ENCODE results near the gene FA2H. TPM values are rescaled to one million over a fixed set of nuclear protein-coding genes. Genes with fewer than 3 reads are reported as not detected.

The FA2H gene
- total and polyA plus RNA-seq, 2 of the 13 experiments (the other 11 are each of a cell fraction or from before 2014, with no cell fraction given), result 0.20 TPM; not detected in 1

DNA sequence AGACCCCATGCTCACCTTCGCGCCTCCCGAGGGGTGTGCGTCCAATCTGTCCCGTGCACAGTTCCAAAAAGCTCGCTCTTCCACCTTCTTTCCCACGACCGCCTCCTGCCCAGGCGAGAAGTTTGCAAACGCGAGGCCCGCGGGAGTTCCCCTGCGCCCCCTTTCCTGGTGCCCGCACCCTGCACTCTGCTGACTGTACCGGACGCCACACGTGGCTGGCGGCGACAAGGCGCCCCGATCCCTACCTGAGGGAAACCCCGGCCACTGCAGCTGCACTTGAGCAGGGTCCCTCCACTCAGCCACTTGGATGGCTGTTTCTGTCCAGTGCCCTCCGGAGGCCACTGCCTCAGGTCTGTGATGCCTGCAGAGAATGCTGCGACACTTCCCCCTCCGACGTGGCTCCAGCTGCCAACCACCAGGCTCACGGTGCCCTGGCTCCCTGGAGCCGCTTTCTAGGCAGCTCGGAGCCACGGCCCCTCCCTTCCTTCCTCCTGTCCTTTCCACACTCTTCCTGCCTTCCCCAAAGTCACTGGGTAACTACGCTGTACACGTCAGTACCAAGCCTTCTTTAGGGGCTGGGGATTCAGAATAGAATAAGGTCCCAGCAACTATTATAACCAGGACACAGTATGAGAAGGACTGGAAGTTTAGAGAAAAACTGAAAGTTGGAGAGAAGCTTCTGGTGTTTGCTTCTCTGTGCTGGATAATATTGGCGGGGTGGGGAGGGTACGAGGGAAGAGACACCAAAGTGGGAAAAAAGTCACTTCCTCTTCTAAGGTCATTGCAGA lies 74.0 kb downstream of the FA2H start, which contains the start of gene MLKL (continued):
- TF ChIP-seq, protein P1, sequence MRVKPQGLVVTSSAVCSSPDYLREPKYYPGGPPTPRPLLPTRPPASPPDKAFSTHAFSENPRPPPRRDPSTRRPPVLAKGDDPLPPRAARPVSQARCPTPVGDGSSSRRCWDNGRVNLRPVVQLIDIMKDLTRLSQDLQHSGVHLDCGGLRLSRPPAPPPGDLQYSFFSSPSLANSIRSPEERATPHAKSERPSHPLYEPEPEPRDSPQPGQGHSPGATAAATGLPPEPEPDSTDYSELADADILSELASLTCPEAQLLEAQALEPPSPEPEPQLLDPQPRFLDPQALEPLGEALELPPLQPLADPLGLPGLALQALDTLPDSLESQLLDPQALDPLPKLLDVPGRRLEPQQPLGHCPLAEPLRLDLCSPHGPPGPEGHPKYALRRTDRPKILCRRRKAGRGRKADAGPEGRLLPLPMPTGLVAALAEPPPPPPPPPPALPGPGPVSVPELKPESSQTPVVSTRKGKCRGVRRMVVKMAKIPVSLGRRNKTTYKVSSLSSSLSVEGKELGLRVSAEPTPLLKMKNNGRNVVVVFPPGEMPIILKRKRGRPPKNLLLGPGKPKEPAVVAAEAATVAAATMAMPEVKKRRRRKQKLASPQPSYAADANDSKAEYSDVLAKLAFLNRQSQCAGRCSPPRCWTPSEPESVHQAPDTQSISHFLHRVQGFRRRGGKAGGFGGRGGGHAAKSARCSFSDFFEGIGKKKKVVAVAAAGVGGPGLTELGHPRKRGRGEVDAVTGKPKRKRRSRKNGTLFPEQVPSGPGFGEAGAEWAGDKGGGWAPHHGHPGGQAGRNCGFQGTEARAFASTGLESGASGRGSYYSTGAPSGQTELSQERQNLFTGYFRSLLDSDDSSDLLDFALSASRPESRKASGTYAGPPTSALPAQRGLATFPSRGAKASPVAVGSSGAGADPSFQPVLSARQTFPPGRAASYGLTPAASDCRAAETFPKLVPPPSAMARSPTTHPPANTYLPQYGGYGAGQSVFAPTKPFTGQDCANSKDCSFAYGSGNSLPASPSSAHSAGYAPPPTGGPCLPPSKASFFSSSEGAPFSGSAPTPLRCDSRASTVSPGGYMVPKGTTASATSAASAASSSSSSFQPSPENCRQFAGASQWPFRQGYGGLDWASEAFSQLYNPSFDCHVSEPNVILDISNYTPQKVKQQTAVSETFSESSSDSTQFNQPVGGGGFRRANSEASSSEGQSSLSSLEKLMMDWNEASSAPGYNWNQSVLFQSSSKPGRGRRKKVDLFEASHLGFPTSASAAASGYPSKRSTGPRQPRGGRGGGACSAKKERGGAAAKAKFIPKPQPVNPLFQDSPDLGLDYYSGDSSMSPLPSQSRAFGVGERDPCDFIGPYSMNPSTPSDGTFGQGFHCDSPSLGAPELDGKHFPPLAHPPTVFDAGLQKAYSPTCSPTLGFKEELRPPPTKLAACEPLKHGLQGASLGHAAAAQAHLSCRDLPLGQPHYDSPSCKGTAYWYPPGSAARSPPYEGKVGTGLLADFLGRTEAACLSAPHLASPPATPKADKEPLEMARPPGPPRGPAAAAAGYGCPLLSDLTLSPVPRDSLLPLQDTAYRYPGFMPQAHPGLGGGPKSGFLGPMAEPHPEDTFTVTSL (CRISPR knock-in tag; IDR thresholded peaks at IDR 0.05; ENCODE audit: borderline replicate concordance), result peak; percentile 46; the same call in 1 of the 2 replicates
- TF ChIP-seq MEF2D (CRISPR knock-in tag; IDR thresholded peaks at IDR 0.05) (peak; percentile 57; the same call in 1 of the 2 replicates), KLF16 (CRISPR knock-in tag; IDR thresholded peaks at IDR 0.05) (peak; percentile 40 to 70; a peak in 2 of 4 replicates), ZNF160 (CRISPR knock-in tag; IDR thresholded peaks at IDR 0.05) (no peak; the same call in 1 of the 2 replicates), ZNF761 (CRISPR knock-in tag; conservative IDR thresholded peaks at IDR 0.05) (peak; percentile 64; the same call in 1 of the 2 replicates), THAP11 (CRISPR knock-in tag; IDR thresholded peaks at IDR 0.05) (peak; percentile 76), MEIS2 (CRISPR knock-in tag; IDR thresholded peaks at IDR 0.05) (peak; percentile 60; the same call in 1 of the 2 replicates), CREM (IDR thresholded peaks at IDR 0.05) (peak; percentile 71), CREM (CRISPR knock-in tag; IDR thresholded peaks at IDR 0.05) (peak; percentile 26; the same call in 1 of the 2 replicates), RFXANK (CRISPR knock-in tag; IDR thresholded peaks at IDR 0.05) (no peak)
- TF ChIP-seq, protein P2, sequence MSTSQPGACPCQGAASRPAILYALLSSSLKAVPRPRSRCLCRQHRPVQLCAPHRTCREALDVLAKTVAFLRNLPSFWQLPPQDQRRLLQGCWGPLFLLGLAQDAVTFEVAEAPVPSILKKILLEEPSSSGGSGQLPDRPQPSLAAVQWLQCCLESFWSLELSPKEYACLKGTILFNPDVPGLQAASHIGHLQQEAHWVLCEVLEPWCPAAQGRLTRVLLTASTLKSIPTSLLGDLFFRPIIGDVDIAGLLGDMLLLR (CRISPR knock-in tag; IDR thresholded peaks at IDR 0.05), result peak; percentile 94
- TF ChIP-seq, protein P3, sequence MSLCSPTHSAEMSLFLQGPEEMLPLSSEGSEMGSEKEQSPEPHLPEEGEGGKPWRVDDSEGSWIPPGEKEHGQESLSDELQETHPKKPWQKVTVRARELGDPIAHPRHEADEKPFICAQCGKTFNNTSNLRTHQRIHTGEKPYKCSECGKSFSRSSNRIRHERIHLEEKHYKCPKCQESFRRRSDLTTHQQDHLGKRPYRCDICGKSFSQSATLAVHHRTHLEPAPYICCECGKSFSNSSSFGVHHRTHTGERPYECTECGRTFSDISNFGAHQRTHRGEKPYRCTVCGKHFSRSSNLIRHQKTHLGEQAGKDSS (CRISPR knock-in tag; IDR thresholded peaks at IDR 0.05; ENCODE audit: borderline replicate concordance, low read depth), result no peak
- TF ChIP-seq, protein P4, sequence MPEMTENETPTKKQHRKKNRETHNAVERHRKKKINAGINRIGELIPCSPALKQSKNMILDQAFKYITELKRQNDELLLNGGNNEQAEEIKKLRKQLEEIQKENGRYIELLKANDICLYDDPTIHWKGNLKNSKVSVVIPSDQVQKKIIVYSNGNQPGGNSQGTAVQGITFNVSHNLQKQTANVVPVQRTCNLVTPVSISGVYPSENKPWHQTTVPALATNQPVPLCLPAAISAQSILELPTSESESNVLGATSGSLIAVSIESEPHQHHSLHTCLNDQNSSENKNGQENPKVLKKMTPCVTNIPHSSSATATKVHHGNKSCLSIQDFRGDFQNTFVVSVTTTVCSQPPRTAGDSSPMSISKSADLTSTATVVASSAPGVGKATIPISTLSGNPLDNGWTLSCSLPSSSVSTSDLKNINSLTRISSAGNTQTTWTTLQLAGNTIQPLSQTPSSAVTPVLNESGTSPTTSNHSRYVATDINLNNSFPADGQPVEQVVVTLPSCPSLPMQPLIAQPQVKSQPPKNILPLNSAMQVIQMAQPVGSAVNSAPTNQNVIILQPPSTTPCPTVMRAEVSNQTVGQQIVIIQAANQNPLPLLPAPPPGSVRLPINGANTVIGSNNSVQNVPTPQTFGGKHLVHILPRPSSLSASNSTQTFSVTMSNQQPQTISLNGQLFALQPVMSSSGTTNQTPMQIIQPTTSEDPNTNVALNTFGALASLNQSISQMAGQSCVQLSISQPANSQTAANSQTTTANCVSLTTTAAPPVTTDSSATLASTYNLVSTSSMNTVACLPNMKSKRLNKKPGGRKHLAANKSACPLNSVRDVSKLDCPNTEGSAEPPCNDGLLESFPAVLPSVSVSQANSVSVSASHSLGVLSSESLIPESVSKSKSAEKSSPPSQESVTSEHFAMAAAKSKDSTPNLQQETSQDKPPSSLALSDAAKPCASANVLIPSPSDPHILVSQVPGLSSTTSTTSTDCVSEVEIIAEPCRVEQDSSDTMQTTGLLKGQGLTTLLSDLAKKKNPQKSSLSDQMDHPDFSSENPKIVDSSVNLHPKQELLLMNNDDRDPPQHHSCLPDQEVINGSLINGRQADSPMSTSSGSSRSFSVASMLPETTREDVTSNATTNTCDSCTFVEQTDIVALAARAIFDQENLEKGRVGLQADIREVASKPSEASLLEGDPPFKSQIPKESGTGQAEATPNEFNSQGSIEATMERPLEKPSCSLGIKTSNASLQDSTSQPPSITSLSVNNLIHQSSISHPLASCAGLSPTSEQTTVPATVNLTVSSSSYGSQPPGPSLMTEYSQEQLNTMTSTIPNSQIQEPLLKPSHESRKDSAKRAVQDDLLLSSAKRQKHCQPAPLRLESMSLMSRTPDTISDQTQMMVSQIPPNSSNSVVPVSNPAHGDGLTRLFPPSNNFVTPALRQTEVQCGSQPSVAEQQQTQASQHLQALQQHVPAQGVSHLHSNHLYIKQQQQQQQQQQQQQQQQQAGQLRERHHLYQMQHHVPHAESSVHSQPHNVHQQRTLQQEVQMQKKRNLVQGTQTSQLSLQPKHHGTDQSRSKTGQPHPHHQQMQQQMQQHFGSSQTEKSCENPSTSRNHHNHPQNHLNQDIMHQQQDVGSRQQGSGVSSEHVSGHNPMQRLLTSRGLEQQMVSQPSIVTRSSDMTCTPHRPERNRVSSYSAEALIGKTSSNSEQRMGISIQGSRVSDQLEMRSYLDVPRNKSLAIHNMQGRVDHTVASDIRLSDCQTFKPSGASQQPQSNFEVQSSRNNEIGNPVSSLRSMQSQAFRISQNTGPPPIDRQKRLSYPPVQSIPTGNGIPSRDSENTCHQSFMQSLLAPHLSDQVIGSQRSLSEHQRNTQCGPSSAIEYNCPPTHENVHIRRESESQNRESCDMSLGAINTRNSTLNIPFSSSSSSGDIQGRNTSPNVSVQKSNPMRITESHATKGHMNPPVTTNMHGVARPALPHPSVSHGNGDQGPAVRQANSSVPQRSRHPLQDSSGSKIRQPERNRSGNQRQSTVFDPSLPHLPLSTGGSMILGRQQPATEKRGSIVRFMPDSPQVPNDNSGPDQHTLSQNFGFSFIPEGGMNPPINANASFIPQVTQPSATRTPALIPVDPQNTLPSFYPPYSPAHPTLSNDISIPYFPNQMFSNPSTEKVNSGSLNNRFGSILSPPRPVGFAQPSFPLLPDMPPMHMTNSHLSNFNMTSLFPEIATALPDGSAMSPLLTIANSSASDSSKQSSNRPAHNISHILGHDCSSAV (CRISPR knock-in tag; IDR thresholded peaks at IDR 0.05; ENCODE audit: borderline replicate concordance), result 0 out of 2 replicates have a peak, but pooled peaks have one; percentile 87
